WTC11 (cell line): ENCODE data around the gene FANCE.

Experiments
- ATF3 ChIP-seq: sonication (generic); formaldehyde crosslinking; conservative IDR thresholded peaks from 2 replicates; pipeline ENCODE4 v1.8.1; 2022; ENCODE audit warnings: mild to moderate bottlenecking, missing genetic modification reagents
- CREB1 ChIP-seq: sonication (generic); formaldehyde crosslinking; IDR thresholded peaks from 2 replicates; pipeline ENCODE4 v1.8.0; 2023; ENCODE audit warnings: mild to moderate bottlenecking, missing genetic modification reagents
- CTCF ChIP-seq: fragments of 200-600 bp; IDR thresholded peaks from 2 replicates; pipeline ENCODE4 v1.8.0; 2022; ENCODE audit warnings: antibody characterized with exemption
- RELA ChIP-seq: sonication (generic); formaldehyde crosslinking; IDR thresholded peaks from 2 replicates; pipeline ENCODE4 v1.8.1; 2022; ENCODE audit warnings: missing genetic modification reagents, mild to moderate bottlenecking, borderline replicate concordance
- USF1 ChIP-seq: sonication (generic); formaldehyde crosslinking; IDR thresholded peaks from 2 replicates; pipeline ENCODE4 v1.8.0; 2022; ENCODE audit warnings: mild to moderate bottlenecking, missing genetic modification reagents

- TF ChIP-seq CREB1 (CRISPR knock-in tag) (no peak), CTCF (no peak), ATF3 (no peak), USF1 (CRISPR knock-in tag) (0 out of 2 replicates have a peak, but pooled peaks have one; percentile 17), RELA (CRISPR knock-in tag) (no peak)
These were observed 17.0 kb downstream of the FANCE start for GRCh38 chr6:35468980-35469750.
